ENCODE results near the gene INHA. TPM values are rescaled to one million over a fixed set of nuclear protein-coding genes. Genes with fewer than 3 reads are reported as not detected.

INHA gene
- total and polyA plus RNA-seq, 7 donors: 0.31 to 0.46 (median 0.34) TPM; not detected in 3

DNA sequence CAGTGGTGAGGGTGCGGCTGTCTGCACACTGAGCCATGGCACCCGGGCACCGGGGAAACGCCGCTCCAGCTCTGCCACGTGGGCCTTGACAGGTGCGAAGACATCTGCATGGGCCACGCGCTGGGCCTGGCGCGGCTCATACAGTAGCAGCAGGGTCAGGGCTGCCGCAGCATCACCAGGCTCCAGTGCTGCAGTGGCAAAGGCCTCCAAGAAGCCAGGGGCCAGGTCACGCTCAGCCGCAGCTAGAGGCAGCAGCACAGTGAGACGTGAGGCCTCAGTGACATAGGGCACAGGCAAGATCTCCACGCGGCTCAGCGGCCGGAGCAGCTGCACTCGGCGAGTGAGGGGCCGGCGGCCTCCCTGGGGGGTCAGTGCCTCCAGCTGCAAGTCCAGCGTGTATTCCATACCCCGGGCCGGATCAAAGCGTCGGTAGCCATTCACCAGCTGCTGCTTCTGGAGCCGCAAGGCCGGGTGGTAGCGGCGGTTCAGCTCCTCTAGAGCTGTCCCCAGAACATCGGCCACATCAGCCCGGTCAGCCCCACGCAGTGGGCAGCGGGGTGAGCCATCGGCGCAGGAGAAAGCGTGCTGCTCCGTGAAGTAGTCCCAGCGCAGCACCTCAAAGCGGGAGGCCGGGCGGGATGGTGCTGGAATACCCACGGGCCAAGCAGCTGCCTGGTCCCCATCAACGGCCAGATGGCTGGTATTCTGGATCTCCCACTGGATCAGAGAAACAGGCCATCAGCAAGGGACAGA, 32.0 kb upstream of the INHA start:
- intact Hi-C loops (cut with DNase I): loop anchor here (2.0 to 10.0 kb wide), 2 partner anchors 103 to 245 kb away; no protein-coding TSS in a partner anchor
- H3K4me3 ChIP-seq: no peak overlapping the region
- no peaks in the 10 kb centered on the region for H3K9me3 ChIP-seq
- no peak overlapping the region for H3K27ac ChIP-seq
- 95 to 96% methylated on average over 46 of the region's 46 CpGs for WGBS, 2 donors
- TF ChIP-seq, protein P1, sequence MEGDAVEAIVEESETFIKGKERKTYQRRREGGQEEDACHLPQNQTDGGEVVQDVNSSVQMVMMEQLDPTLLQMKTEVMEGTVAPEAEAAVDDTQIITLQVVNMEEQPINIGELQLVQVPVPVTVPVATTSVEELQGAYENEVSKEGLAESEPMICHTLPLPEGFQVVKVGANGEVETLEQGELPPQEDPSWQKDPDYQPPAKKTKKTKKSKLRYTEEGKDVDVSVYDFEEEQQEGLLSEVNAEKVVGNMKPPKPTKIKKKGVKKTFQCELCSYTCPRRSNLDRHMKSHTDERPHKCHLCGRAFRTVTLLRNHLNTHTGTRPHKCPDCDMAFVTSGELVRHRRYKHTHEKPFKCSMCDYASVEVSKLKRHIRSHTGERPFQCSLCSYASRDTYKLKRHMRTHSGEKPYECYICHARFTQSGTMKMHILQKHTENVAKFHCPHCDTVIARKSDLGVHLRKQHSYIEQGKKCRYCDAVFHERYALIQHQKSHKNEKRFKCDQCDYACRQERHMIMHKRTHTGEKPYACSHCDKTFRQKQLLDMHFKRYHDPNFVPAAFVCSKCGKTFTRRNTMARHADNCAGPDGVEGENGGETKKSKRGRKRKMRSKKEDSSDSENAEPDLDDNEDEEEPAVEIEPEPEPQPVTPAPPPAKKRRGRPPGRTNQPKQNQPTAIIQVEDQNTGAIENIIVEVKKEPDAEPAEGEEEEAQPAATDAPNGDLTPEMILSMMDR (IDR thresholded peaks at IDR 0.05): no peak
- TF ChIP-seq POLR2AphosphoS5 (IDR thresholded peaks at IDR 0.05) (no peak), EP300 (IDR thresholded peaks at IDR 0.05) (no peak), POLR2A (IDR thresholded peaks at IDR 0.05) (no peak)
- DNase-seq: no peak
- peaks cover 0 to 41% (median 31%) of the 10 kb centered on the region in 4 donors for H3K4me1 ChIP-seq
- peaks cover 6 to 30% (median 15%) of the 10 kb centered on the region in 4 donors for H3K36me3 ChIP-seq
- no peaks in the 10 kb centered on the region for H3K27me3 ChIP-seq

DNA sequence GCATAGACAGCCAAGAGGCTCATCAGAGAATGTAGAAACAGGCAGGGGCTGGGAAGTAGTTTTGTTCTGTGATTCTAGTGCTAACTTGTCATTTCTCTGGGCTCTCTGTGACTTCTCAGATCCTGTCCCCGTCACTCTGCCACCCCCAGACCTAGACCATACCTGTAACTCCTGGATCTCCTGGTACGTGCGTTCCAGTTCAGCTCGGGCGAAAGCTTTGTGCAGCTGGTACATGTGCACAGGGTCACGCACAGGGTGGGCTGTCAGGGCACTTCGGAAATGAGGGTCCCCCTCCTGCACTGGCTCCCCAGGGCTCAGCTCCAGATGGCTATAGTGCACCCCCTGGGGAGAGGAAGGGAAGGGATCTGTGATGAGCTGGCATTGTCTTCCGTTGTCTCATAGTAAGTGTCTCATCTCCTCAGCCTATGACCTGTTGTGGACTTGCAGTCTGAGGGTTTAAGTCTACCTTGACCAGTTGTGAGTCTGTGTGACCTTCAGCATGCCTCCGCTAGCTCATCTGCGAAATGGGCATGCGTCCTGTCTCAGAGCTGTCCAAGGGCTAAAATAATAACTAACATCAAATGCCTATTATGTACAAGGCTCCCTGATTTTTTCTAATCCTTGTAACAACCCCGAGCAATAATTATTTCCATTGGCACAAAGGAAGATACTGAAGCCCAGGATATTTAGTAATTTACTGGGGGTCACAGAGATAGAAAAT, 31.2 kb upstream of the INHA start:
- H3K9me3 ChIP-seq: no peaks in the 10 kb centered on the region
- H3K27ac ChIP-seq: no peak overlapping the region
- intact Hi-C loops (cut with DNase I): loop anchor here (2.0 to 10.0 kb wide), 2 partner anchors 102 to 246 kb away; no protein-coding TSS in a partner anchor
- no peak for DNase-seq
- H3K4me1 ChIP-seq: peaks cover 0 to 41% (median 31%) of the 10 kb centered on the region in 4 donors
- WGBS, 2 donors: 90 to 92% methylated on average over 12 of the region's 12 CpGs
- no peak overlapping the region for H3K4me3 ChIP-seq
- no peaks in the 10 kb centered on the region for H3K27me3 ChIP-seq
- peaks cover 6 to 30% (median 15%) of the 10 kb centered on the region in 4 donors for H3K36me3 ChIP-seq
- TF ChIP-seq POLR2A (IDR thresholded peaks at IDR 0.05) (no peak), POLR2AphosphoS5 (IDR thresholded peaks at IDR 0.05) (no peak), EP300 (IDR thresholded peaks at IDR 0.05) (no peak)
- TF ChIP-seq, protein P1 (IDR thresholded peaks at IDR 0.05): no peak

DNA sequence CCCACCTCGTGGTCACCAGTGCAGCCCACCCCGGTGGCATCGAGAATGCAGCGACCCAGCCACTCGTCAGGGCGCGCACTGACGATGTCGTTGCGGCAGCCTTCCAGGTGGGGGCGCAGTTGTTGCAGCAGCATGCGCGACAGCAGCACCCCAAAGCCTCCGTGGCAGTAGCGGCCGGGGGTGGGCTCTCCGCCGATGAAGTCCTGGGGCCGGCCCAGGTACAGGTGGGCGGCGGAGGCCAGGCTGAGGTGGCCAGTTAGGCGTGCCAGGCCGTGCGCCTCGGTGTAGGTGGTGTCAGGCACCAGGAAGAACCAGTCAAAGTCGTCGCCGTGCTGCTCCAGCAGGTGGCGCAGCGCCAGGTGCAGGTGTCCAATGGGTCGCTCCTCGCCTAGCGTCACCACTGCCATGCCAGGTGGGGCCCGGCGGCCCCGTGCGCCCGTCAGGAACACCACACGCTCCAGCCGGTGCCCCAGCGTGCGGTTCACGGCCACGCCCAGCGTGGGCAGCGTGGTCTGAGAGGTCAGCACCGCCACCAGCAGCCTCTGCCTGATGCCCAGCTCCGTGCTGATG, 30.4 kb upstream of the INHA start:
- 6 to 8% methylated on average over 48 of the region's 48 CpGs for WGBS, 2 donors
- no peaks in the 10 kb centered on the region for H3K9me3 ChIP-seq
- H3K27me3 ChIP-seq: no peaks in the 10 kb centered on the region
- peak overlapping the region in 2 of 4 donors; percentile 92 to 97 for H3K27ac ChIP-seq
- peak; percentile 83 for DNase-seq
- TF ChIP-seq POLR2A (IDR thresholded peaks at IDR 0.05): no peak
- TF ChIP-seq, protein P1 (IDR thresholded peaks at IDR 0.05): peak; percentile 87 to 96 (median 90)
- no peak for TF ChIP-seq POLR2AphosphoS5 (IDR thresholded peaks at IDR 0.05)
- intact Hi-C loops (cut with DNase I): loop anchor here (2.0 to 10.0 kb wide), 4 partner anchors 101 to 247 kb away; no protein-coding TSS in a partner anchor
- H3K4me3 ChIP-seq: peak overlapping the region in 3 of 4 donors; percentile 2 to 26 (median 9)
- H3K36me3 ChIP-seq: peaks cover 6 to 30% (median 15%) of the 10 kb centered on the region in 4 donors
- peaks cover 0 to 41% (median 31%) of the 10 kb centered on the region in 4 donors for H3K4me1 ChIP-seq

DNA sequence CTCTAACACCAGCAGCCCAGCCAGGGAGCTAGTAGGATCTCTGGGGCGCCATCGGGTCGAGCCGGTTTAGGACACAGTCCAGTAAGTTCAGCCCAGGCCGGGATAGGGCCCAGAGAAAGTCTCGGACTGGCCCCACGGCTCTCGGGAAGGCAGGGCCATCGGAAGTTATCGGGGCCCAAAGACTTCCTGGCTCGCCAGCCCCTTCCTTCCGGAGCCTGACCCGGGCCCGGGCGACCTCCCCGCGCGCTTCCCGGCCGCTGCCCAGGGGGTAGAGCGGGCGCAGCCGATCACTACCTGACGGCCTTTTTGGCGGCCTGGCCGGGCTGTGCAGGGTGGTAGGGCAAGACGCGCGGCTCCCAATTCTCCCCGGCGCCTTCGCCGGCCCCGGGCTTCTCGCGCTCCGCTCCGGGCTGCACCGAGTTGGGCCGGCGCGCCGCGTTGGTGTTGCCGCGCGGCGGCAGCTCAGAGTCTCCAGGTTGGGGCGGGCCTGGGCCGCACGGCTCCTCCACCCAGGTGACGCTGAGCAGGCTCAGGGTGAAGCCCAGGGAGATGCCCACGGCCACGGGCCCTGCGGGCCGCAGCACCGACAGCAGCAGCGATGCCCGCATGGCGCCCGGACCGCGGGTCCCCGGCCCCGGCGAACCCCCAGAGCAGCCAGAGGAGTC, 29.0 kb upstream of the INHA start:
- TF ChIP-seq POLR2AphosphoS5 (IDR thresholded peaks at IDR 0.05): no peak
- no peak for TF ChIP-seq EP300 (IDR thresholded peaks at IDR 0.05)
- TF ChIP-seq, protein P1 (IDR thresholded peaks at IDR 0.05): no peak
- TF ChIP-seq POLR2A (IDR thresholded peaks at IDR 0.05): no peak
- no peak for DNase-seq
- Histone ChIP-seq H3K4me1 (peaks cover 0 to 38% (median 30%) of the 10 kb centered on the region in 4 donors), H3K27ac (peak overlapping the region; percentile 90 to 97 (median 92)), H3K27me3 (no peaks in the 10 kb centered on the region), H3K4me3 (peak overlapping the region; percentile 47 to 92 (median 74)), H3K36me3 (peaks cover 6 to 30% (median 15%) of the 10 kb centered on the region in 4 donors), H3K9me3 (no peaks in the 10 kb centered on the region)
- intact Hi-C loops (cut with DNase I): loop anchor here (2.0 to 10.0 kb wide), 3 partner anchors 146 to 248 kb away; no protein-coding TSS in a partner anchor
- WGBS, 2 donors: 0% methylated on average over 66 of the region's 66 CpGs
